GM18526 (cell line): ENCODE measurements around the gene DTNBP1.

ENCODE experiments used
- POLR2A ChIP-seq: IDR thresholded peaks from 3 replicates; pipeline ENCODE4 v1.6.1; 2011; ENCODE audit not compliant: insufficient read length; ENCODE audit errors: extremely low read depth

DTNBP1 gene

GRCh38 chr6:15504581-15505350, 158.1 kb downstream of the DTNBP1 start:
- no peak for TF ChIP-seq POLR2A

DNA sequence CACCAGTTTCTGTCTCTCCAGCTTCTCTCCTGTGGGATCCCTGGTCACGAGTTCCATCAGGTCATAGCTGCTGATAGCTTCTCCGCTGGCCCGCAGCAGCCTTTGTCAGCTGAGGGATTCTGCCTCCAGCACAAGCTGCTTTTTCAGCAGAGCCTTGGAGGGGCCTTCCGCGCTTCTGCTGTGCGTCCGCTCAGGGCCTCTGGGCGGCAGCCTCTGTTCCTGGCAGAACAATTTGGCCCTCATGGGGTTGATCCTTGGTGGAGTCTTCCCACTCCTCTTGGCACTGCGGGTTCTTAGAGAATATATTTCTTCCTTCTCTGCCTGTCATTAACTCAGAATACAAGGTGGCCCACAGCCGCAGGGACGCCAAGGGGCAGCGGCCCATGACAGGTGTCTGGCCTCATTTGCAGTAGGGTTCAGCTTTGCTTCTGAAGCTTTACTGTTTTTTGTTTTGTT, 158.8 kb downstream of the DTNBP1 start:
- TF ChIP-seq POLR2A, result no peak

DNA sequence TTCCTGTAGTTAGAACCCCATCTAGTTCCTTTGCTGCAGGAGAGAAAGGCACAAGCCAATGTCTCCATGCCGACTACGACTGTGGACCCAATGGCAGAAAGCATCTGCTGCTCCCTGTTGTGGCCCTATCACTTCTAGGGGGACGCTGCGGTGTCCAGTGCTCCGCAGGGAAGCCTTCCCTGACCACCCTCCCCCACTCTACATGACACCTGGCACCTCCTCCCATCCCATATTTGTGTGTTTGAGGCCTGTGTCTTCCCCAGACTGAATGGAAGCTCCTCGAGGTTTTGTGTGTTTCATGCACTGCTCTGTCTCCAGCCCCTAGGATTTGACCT, 159.5 kb downstream of the DTNBP1 start:
- TF ChIP-seq POLR2A, result no peak

DNA sequence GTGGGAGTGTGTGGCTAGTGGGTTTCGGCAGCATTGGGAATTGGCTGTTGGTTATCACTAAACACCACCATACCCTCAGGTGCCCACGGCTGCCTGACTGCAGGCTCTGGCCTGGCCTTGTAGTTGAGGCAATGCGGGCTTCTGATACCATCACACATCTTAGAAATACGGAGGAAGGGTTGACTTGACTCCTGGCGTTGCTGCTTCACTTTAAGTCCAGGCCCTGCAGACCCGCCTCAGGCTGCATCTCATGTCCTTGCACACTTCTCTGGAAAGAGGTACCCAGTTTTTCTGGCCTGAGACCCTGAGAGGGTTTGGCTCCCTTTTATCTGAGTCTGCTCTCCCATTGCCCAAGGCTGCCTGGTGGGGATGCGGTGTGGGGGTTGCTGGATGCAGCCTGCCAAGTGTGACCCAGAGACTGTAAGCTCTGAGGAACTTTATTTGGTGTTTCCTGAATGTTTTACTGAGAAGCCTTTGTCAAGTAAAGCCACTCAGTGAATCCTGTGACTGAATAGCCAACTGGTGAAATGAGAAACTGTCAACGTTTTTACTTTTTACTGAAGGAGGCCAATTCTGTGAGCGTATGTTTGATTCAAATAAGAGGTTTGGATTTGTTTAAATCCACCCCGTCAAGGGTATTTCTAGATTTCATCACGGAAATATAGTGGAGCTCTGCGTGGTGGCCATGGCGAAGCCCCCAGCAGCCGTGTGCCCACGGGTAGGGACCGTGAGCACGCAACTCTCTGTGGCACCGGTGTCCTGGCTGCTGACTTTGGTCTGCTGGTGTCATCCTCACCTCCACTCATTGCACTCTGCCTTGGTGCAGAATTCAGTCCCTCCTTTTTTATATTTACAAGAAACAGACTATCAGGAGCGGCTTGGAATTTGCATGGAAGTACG, 160.1 kb downstream of the DTNBP1 start:
- no peak for TF ChIP-seq POLR2A

DNA sequence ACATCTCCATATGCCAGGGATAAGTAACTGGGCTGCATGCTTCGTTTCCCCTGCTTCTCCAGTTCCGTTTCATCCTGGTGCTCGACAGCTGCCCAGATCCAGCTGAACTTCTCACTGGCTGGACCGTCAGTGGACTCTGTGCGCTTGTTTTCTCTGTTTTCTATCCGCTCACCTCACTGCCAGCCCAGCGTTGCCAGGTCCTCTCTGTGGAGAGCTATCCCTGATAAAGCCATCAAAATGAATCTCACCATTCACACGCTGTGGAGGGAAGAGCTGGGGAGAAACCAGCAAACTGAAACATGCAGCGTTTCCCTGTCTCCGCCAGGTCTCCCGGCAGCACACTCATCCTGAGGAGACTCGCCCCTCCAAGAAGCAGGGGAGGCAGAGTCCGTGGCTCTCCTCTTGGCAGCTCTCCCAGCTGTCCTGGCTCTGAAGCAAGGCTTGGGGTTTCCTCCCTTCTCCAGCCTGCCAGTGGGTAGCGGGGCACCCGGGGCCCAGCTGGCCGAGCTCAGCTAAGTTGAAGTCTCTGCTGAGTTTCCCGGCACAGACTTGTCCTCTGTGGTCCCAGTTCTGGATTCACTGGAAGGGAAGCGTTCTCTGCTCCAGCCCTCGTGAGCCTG, 160.9 kb downstream of the DTNBP1 start:
- TF ChIP-seq POLR2A, result no peak

DNA sequence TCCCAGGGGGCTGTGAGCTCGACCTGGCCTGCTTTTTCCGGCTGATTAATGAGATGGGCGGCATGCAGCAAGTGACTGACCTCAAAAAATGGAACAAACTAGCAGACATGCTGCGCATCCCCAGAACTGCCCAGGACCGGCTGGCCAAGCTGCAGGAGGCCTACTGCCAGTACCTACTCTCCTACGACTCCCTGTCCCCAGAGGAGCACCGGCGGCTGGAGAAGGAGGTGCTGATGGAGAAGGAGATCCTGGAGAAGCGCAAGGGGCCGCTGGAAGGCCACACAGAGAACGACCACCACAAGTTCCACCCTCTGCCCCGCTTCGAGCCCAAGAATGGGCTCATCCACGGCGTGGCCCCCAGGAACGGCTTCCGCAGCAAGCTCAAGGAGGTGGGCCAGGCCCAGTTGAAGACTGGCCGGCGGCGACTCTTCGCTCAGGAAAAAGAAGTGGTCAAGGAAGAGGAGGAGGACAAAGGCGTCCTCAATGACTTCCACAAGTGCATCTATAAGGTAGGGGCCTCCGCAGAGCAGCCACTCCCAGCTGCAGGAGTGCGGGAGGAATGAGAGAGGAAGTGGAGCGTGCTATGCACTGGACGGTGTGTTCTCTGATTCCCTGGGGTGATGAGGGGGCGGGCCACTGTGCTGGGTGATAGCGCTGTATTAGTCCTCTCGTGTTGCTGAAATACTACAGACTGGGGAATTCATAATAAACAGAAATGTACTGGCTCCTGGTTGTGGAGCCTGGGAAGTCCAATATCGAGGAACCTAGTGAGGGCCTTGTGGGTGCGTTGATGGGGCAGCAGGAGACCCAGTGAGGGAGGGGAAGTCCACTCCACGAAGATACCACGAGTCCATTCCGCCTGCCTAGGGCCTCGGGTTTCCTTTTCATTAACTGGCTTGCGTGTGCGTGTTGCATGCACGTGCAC, 161.7 kb downstream of the DTNBP1 start:
- no peak for TF ChIP-seq POLR2A

GRCh38 chr6:15500078-15500740, 162.6 kb downstream of the DTNBP1 start:
- TF ChIP-seq POLR2A, result no peak

DNA sequence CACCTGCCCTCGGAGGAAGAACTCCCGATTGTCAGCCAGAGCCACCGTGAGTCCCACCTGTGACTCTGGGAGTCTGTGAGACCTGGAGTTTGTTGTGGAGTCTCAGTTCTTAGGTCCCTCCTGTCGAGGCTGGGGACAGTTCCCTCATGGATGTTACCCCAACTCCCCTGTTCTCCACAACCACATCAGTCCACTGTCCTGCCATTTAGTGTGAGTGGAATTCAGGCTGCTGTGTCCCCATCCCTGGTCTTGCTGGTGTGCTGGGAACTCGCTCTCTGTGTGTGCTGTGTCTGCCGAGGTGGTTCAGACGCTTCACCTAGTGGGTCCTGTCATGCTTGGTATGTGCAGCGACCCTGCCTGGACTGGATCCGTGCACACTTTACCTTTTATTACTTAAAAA, 163.2 kb downstream of the DTNBP1 start:
- TF ChIP-seq POLR2A, result no peak

DNA sequence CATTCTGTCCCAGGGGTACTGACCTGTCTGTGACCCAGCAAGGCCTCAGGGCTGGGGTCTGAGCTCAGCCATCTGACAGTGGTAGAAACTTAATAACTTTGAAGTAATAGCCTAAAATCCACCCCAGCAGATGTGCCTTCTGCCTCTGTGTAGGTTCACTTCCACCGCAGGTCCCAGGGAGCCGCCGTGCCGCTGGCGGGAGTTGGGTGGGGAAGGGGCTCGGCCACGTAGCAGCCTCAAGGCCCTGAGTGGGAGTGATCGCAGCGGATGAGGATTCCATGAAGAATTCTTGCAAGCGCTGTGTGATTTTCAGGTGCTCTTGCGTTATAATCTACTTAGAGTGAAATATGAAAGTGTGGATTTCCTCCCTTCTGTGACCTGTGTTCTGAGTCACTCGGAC, 163.7 kb downstream of the DTNBP1 start:
- TF ChIP-seq POLR2A, result no peak

- no peak for TF ChIP-seq POLR2A
Measured at GRCh38 chr6:15498640-15499039, 164.2 kb downstream of the DTNBP1 start.

DNA sequence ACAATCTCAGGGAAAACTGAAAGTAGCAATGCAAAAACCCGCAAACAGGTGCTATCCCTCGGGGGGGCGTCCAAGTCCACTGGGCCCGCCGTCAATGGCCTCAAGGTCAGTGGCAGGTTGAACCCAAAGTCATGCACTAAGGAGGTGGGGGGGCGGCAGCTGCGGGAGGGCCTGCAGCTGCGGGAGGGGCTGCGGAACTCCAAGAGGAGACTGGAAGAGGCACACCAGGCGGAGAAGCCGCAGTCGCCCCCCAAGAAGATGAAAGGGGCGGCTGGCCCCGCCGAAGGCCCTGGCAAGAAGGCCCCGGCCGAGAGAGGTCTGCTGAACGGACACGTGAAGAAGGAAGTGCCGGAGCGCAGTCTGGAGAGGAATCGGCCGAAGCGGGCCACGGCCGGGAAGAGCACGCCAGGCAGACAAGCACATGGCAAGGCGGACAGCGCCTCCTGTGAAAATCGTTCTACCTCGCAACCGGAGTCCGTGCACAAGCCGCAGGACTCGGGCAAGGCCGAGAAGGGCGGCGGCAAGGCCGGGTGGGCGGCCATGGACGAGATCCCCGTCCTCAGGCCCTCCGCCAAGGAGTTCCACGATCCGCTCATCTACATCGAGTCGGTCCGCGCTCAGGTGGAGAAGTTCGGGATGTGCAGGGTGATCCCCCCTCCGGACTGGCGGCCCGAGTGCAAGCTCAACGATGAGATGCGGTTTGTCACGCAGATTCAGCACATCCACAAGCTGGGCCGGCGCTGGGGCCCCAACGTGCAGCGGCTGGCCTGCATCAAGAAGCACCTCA, 166.3 kb downstream of the DTNBP1 start:
- TF ChIP-seq POLR2A, result no peak

- no peak for TF ChIP-seq POLR2A
Measured at GRCh38 chr6:15495375-15495901, 167.4 kb downstream of the DTNBP1 start.

- TF ChIP-seq POLR2A, result no peak
Measured at GRCh38 chr6:15493437-15494168, 169.2 kb downstream of the DTNBP1 start.
